Transverse colon (tissue), 4 donors: ENCODE measurements around the gene SEMA3A. TPM values are rescaled to one million over a fixed set of nuclear protein-coding genes. Genes with fewer than 3 reads are reported as not detected.
A peak's percentile ranks its signal among the peaks of the same experiment; 100 is the strongest.

Experiments
- DNase-seq: peaks from one replicate; pipeline ENCODE4 v3.0.0-alpha.2; 2019
- H3K27ac ChIP-seq, 4 donors: fragments of 200-600 bp; sonication (generic); 2 replicates each; pipeline ENCODE4 v1.5.1; 2016 to 2018; ENCODE audit warnings: inconsistent platforms in 4 of 4
- H3K27me3 ChIP-seq: fragments of 200-600 bp; sonication (generic); 2 replicates; pipeline ENCODE4 v1.5.1; 2017; ENCODE audit warnings: inconsistent platforms
- H3K36me3 ChIP-seq, 4 donors: fragments of 200-600 bp; sonication (generic); 2 replicates each; pipeline ENCODE4 v1.5.1; 2017 to 2019; ENCODE audit warnings: inconsistent platforms in 4 of 4
- H3K4me1 ChIP-seq, 4 donors: fragments of 200-600 bp; sonication (generic); 2 replicates each; pipeline ENCODE4 v1.5.1; 2017 to 2020; ENCODE audit warnings: inconsistent platforms in 4 of 4
- H3K4me3 ChIP-seq, 4 donors: fragments of 200-600 bp; sonication (generic); 1 replicate in 1 of 4; 2 replicates in 3 of 4; pipeline versions ENCODE4 v1.5.1 to v1.6.1; 2017 to 2019; ENCODE audit warnings: inconsistent platforms in 4 of 4
- H3K9me3 ChIP-seq, 2 donors: fragments of 200-600 bp; sonication (generic); 2 replicates each; pipeline ENCODE4 v1.5.1; 2017 to 2019; ENCODE audit warnings: inconsistent platforms in 2 of 2
- EP300 ChIP-seq: sonication (generic); formaldehyde crosslinking; IDR thresholded peaks from one replicate; pipeline ENCODE4 v1.6.1; 2017; ENCODE audit warnings: antibody characterized with exemption, low read depth
- POLR2A ChIP-seq: fragments of 450-650 bp; IDR thresholded peaks from one replicate; pipeline ENCODE4 v1.6.1; 2016; ENCODE audit warnings: antibody characterized with exemption, mild to moderate bottlenecking, moderate library complexity
- POLR2AphosphoS5 ChIP-seq, 3 donors: sonication (generic); formaldehyde crosslinking; IDR thresholded peaks; one replicate each; pipeline ENCODE4 v1.6.1; 2016; ENCODE audit warnings: antibody characterized with exemption in 3 of 3
- WGBS, 2 donors: methylation state at CpG; one replicate each; pipeline ENCODE4 v1.1.5; 2018; ENCODE audit warnings: low coverage in 1 of 2; 5-methylcytosine and 5-hydroxymethylcytosine counted together
- in situ Hi-C, 4 donors: fragments of 200-750 bp; cut with MboI; loops; one replicate each; pipeline versions ENCODE4 v1.15.0 to v1.15.1; 2017; ENCODE audit warnings: low sequenced_read_pairs in 3 of 4, low pct_ligation_motif_present in 1 of 4, low pct_unique_long_range_greater_than_20kb in 1 of 4
- intact Hi-C: fragments of 100-400 bp; cut with DNase I; formaldehyde crosslinking; loops from one replicate; pipeline ENCODE4 v1.15.1; 2023; ENCODE audit warnings: low total_unique reads
- total RNA-seq, 4 donors: library from RNA; depleted of rRNA; stranded (reverse); fragments of >200 nt; gene quantifications; one replicate each; pipeline ENCODE4 v1.1.0, GENCODE V29; 2016
- TF ChIP-seq, protein P1 (sequence below), 5 experiments: fragments of 200-600 bp in 3 of 5; fragments of 450-650 bp in 2 of 5; sonication (generic) in 3 of 5; IDR thresholded peaks; 1 replicate in 2 of 5; 2 replicates in 3 of 5; pipeline ENCODE4 v1.5.1; 2016 to 2017; ENCODE audit warnings: antibody characterized with exemption in 5 of 5, inconsistent platforms in 3 of 5, mild to moderate bottlenecking in 2 of 5, moderate library complexity in 1 of 5

SEMA3A gene
- total RNA-seq, 4 donors from 2014 or later, result 1.00 to 8.3 (median 4.7) TPM

GRCh38 chr7:84137812-84138211, 56.8 kb downstream of the SEMA3A start:
- intact Hi-C loops, result no loop called here
- peak overlapping the region in 2 of 4 donors; percentile 1 to 25 for H3K27ac ChIP-seq
- no peak for DNase-seq
- no peaks in the 10 kb centered on the region for H3K4me1 ChIP-seq
- no peaks in the 10 kb centered on the region for H3K36me3 ChIP-seq
- no peaks in the 10 kb centered on the region for H3K9me3 ChIP-seq
- in situ Hi-C loops, result no loop called here
- TF ChIP-seq POLR2A, result no peak
- TF ChIP-seq EP300, result no peak
- TF ChIP-seq POLR2AphosphoS5 (IDR thresholded peaks at IDR 0.05), result no peak
- no peaks in the 10 kb centered on the region for H3K27me3 ChIP-seq
- no peak overlapping the region for H3K4me3 ChIP-seq

DNA sequence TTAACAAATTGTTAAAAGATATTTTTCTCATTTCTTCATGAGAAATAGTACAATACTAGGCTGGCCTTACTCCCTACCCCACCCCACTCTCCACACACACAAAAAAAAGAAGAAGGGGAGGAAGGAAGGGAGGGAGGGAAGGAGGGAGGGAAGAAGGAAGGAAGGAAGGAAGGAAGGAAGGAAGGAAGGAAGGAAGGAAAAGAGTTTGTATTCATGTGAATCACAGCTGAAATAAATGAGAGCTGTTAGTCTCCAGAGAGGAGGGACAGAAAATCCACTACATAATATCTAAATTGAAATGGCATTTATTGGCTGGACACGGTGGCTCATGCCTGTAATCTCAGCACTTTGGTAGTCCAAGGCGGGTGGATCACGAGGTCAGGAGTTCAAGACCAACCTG, 57.8 kb downstream of the SEMA3A start:
- Histone ChIP-seq H3K27ac (no peak overlapping the region), H3K36me3 (no peaks in the 10 kb centered on the region), H3K9me3 (no peaks in the 10 kb centered on the region), H3K4me3 (no peak overlapping the region), H3K27me3 (no peaks in the 10 kb centered on the region), H3K4me1 (no peaks in the 10 kb centered on the region)
- intact Hi-C loops (no loop called here), in situ Hi-C loops (no loop called here)
- TF ChIP-seq, protein P1, sequence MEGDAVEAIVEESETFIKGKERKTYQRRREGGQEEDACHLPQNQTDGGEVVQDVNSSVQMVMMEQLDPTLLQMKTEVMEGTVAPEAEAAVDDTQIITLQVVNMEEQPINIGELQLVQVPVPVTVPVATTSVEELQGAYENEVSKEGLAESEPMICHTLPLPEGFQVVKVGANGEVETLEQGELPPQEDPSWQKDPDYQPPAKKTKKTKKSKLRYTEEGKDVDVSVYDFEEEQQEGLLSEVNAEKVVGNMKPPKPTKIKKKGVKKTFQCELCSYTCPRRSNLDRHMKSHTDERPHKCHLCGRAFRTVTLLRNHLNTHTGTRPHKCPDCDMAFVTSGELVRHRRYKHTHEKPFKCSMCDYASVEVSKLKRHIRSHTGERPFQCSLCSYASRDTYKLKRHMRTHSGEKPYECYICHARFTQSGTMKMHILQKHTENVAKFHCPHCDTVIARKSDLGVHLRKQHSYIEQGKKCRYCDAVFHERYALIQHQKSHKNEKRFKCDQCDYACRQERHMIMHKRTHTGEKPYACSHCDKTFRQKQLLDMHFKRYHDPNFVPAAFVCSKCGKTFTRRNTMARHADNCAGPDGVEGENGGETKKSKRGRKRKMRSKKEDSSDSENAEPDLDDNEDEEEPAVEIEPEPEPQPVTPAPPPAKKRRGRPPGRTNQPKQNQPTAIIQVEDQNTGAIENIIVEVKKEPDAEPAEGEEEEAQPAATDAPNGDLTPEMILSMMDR (IDR thresholded peaks at IDR 0.05), result no peak
- TF ChIP-seq POLR2AphosphoS5 (IDR thresholded peaks at IDR 0.05), result no peak
- no peak for TF ChIP-seq EP300
- no peak for TF ChIP-seq POLR2A
- no peak for DNase-seq
- WGBS, 2 donors, result 90 to 95% methylated on average over 2 to 3 of the region's 3 CpGs

GRCh38 chr7:84136336-84136735, 58.3 kb downstream of the SEMA3A start:
- no peak for DNase-seq
- H3K36me3 ChIP-seq, result no peaks in the 10 kb centered on the region
- in situ Hi-C loops, result no loop called here
- WGBS, 2 donors, result 72 to 77% methylated on average over 3 of the region's 3 CpGs
- no peaks in the 10 kb centered on the region for H3K4me1 ChIP-seq
- TF ChIP-seq, protein P1 (IDR thresholded peaks at IDR 0.05), result no peak
- no peak for TF ChIP-seq POLR2AphosphoS5 (IDR thresholded peaks at IDR 0.05)
- TF ChIP-seq EP300, result no peak
- no peak for TF ChIP-seq POLR2A
- intact Hi-C loops, result no loop called here
- no peaks in the 10 kb centered on the region for H3K9me3 ChIP-seq
- H3K4me3 ChIP-seq, result no peak overlapping the region
- H3K27me3 ChIP-seq, result no peaks in the 10 kb centered on the region
- no peak overlapping the region for H3K27ac ChIP-seq

- Histone ChIP-seq H3K4me3 (no peak overlapping the region), H3K4me1 (no peaks in the 10 kb centered on the region), H3K36me3 (no peaks in the 10 kb centered on the region), H3K27ac (no peak overlapping the region), H3K27me3 (no peaks in the 10 kb centered on the region), H3K9me3 (no peaks in the 10 kb centered on the region)
- intact Hi-C loops (no loop called here), in situ Hi-C loops (no loop called here)
- WGBS, 2 donors, result 77 to 86% methylated on average over 1 of the region's 1 CpG
- TF ChIP-seq EP300 (no peak), POLR2A (no peak)
- no peak for DNase-seq
Observed at GRCh38 chr7:84134169-84134568, 60.4 kb downstream of the SEMA3A start.

- TF ChIP-seq, protein P1 (IDR thresholded peaks at IDR 0.05), result no peak
- no peak for TF ChIP-seq EP300
- no peak for TF ChIP-seq POLR2A
- no peak for TF ChIP-seq POLR2AphosphoS5 (IDR thresholded peaks at IDR 0.05)
- no peaks in the 10 kb centered on the region for H3K9me3 ChIP-seq
- no peak for DNase-seq
- intact Hi-C loops, result no loop called here
- in situ Hi-C loops, result no loop called here
- H3K4me3 ChIP-seq, result no peak overlapping the region
- peaks cover 0 to 3% (median 1%) of the 10 kb centered on the region in 4 donors for H3K4me1 ChIP-seq
- H3K36me3 ChIP-seq, result no peaks in the 10 kb centered on the region
- no peak overlapping the region for H3K27ac ChIP-seq
- 93 to 100% methylated on average over 2 of the region's 2 CpGs for WGBS, 2 donors
- no peaks in the 10 kb centered on the region for H3K27me3 ChIP-seq
Observed at GRCh38 chr7:84125654-84126053, 68.9 kb downstream of the SEMA3A start.
